ENCODE results near the gene SMG6.

Gene SMG6

GRCh38 chr17:2057760-2058585, 245.6 kb downstream of the SMG6 start:
- no peak for TF ChIP-seq CTCF (IDR thresholded peaks at IDR 0.05)
- Histone ChIP-seq H3K27me3 (peaks cover 57% of the 10 kb centered on the region), H3K36me3 (peaks cover 10% of the 10 kb centered on the region), H3K27ac (peak overlapping the region; percentile 83), H3K4me3 (ENCODE audit: low read depth in 1 of 2, low read length in 1 of 2) (peak overlapping the region; percentile 65 to 85), H3K4me1 (ENCODE audit: control insufficient read depth in 1 of 2, insufficient read depth in 1 of 2, low read depth in 1 of 2, low read length in 1 of 2) (peaks cover 67 to 81% of the 10 kb centered on the region in 2 experiments), H3K9me3 (no peaks in the 10 kb centered on the region)

- Histone ChIP-seq H3K27me3 (peaks cover 61% of the 10 kb centered on the region), H3K36me3 (peaks cover 5% of the 10 kb centered on the region), H3K4me3 (ENCODE audit: low read depth in 1 of 2, low read length in 1 of 2) (peak overlapping the region; percentile 38 to 47)
Measured at GRCh38 chr17:2057175-2057759, 246.3 kb downstream of the SMG6 start.

GRCh38 chr17:2056206-2057174, 247.1 kb downstream of the SMG6 start:
- peaks cover 67 to 82% of the 10 kb centered on the region in 2 experiments for H3K4me1 ChIP-seq (ENCODE audit: control insufficient read depth in 1 of 2, insufficient read depth in 1 of 2, low read depth in 1 of 2, low read length in 1 of 2)
- H3K27ac ChIP-seq = peak overlapping the region; percentile 60
- TF ChIP-seq CTCF (IDR thresholded peaks at IDR 0.05) = no peak
- H3K9me3 ChIP-seq = no peaks in the 10 kb centered on the region
- peak overlapping the region; percentile 47 to 63 for H3K4me3 ChIP-seq (ENCODE audit: low read depth in 1 of 2, low read length in 1 of 2)
- peaks cover 69% of the 10 kb centered on the region for H3K27me3 ChIP-seq
- peaks cover 5% of the 10 kb centered on the region for H3K36me3 ChIP-seq

More at GRCh38 chr17:2057175-2057759, 246.3 kb downstream of the SMG6 start:
- peaks cover 67 to 81% of the 10 kb centered on the region in 2 experiments for H3K4me1 ChIP-seq (ENCODE audit: control insufficient read depth in 1 of 2, insufficient read depth in 1 of 2, low read depth in 1 of 2, low read length in 1 of 2)
- H3K27ac ChIP-seq = no peak overlapping the region
- no peak for TF ChIP-seq CTCF (IDR thresholded peaks at IDR 0.05)
- no peaks in the 10 kb centered on the region for H3K9me3 ChIP-seq

- no peak for TF ChIP-seq CTCF (IDR thresholded peaks at IDR 0.05)
- H3K27me3 ChIP-seq = peaks cover 78% of the 10 kb centered on the region
- H3K27ac ChIP-seq = peak overlapping the region; percentile 60
- no peaks in the 10 kb centered on the region for H3K36me3 ChIP-seq
- peaks cover 60 to 84% of the 10 kb centered on the region in 2 experiments for H3K4me1 ChIP-seq (ENCODE audit: control insufficient read depth in 1 of 2, insufficient read depth in 1 of 2, low read depth in 1 of 2, low read length in 1 of 2)
- peak overlapping the region; percentile 47 to 63 for H3K4me3 ChIP-seq (ENCODE audit: low read depth in 1 of 2, low read length in 1 of 2)
- no peaks in the 10 kb centered on the region for H3K9me3 ChIP-seq
Measured at GRCh38 chr17:2055292-2056205, 248.0 kb downstream of the SMG6 start.

All from neutrophil (primary cell).